GM12878 (cell line): Measurements from ENCODE around the gene GTF3C1.

Experiments
- BCLAF1 ChIP-seq: fragments of 450-650 bp; IDR thresholded peaks from 2 replicates; pipeline ENCODE4 v1.6.1; 2017; ENCODE audit warnings: antibody characterized with exemption, mild to moderate bottlenecking, moderate library complexity
- CTCF ChIP-seq, 3 experiments: IDR thresholded peaks in 2 of 3; conservative IDR thresholded peaks in 1 of 3; 2 replicates each; pipeline ENCODE4 v1.5.1; 2011; ENCODE audit warnings: low read depth in 3 of 3, low read length in 3 of 3, mild to moderate bottlenecking in 3 of 3, control low read depth in 2 of 3, moderate library complexity in 2 of 3, inconsistent platforms in 1 of 3, mixed read lengths in 1 of 3; ENCODE audit not compliant: control insufficient read depth in 2 of 3, insufficient read depth in 1 of 3; ENCODE audit errors: extremely low read depth in 1 of 3
- DPF2 ChIP-seq: fragments of 450-650 bp; IDR thresholded peaks from 2 replicates; pipeline ENCODE4 v1.6.1; 2017; ENCODE audit warnings: mild to moderate bottlenecking
- ESRRA ChIP-seq: IDR thresholded peaks from 2 replicates; pipeline ENCODE4 v1.6.1; 2012; ENCODE audit warnings: mild to moderate bottlenecking, low read length, improper control_type of control experiment
- IRF3 ChIP-seq: fragments of 450-650 bp; IDR thresholded peaks from 2 replicates; pipeline ENCODE4 v1.6.1; 2014; ENCODE audit warnings: mild to moderate bottlenecking
- RELA ChIP-seq: fragments of 450-650 bp; IDR thresholded peaks from 2 replicates; pipeline ENCODE4 v1.8.0; 2014; ENCODE audit warnings: borderline replicate concordance; ENCODE audit not compliant: partially characterized antibody
- SIN3A ChIP-seq: IDR thresholded peaks from 2 replicates; pipeline ENCODE4 v1.6.1; 2012; ENCODE audit warnings: low read depth, low read length, improper control_type of control experiment
- SMC3 ChIP-seq: IDR thresholded peaks from 2 replicates; pipeline ENCODE4 v1.6.1; 2011; ENCODE audit warnings: low read length, improper control_type of control experiment, borderline replicate concordance
- STAT1 ChIP-seq: fragments of 450-650 bp; conservative IDR thresholded peaks from 2 replicates; pipeline ENCODE4 v1.6.1; 2014; ENCODE audit warnings: antibody characterized with exemption, mild to moderate bottlenecking
- TF ChIP-seq, protein P1 (sequence below): IDR thresholded peaks from 2 replicates; pipeline ENCODE4 v1.6.1; 2012; ENCODE audit warnings: low read depth, low read length, improper control_type of control experiment

GRCh38 chr16:27595475-27595874 is 45.8 kb upstream of the GTF3C1 start:
- no peak for TF ChIP-seq SMC3
- TF ChIP-seq, protein P1, sequence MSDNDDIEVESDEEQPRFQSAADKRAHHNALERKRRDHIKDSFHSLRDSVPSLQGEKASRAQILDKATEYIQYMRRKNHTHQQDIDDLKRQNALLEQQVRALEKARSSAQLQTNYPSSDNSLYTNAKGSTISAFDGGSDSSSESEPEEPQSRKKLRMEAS, result no peak
- no peak for TF ChIP-seq IRF3
- no peak for TF ChIP-seq BCLAF1
- TF ChIP-seq CTCF (IDR thresholded peaks at IDR 0.05 in 2 of 3, conservative IDR thresholded peaks at IDR 0.05 in 1 of 3; ENCODE audit: control insufficient read depth in 2 of 3, extremely low read depth in 1 of 3, insufficient read depth in 1 of 3, low read depth in 3 of 3, low read length in 3 of 3), result no peak
- no peak for TF ChIP-seq STAT1
- TF ChIP-seq SIN3A, result no peak
- TF ChIP-seq RELA, result no peak
- no peak for TF ChIP-seq DPF2
- no peak for TF ChIP-seq ESRRA
